Esophagus (tissue), 2 donors: ENCODE data around the gene MKLN1. TPM values are rescaled to one million over a fixed set of nuclear protein-coding genes. Genes with fewer than 3 reads are reported as not detected.

ENCODE experiments used
- H3K27ac ChIP-seq, 2 donors: one replicate each; pipeline ENCODE4 v1.5.1; 2013; ENCODE audit warnings: low read depth in 2 of 2, mild to moderate bottlenecking in 2 of 2, inconsistent platforms in 1 of 2, low read length in 1 of 2, moderate library complexity in 1 of 2
- H3K27me3 ChIP-seq, 2 donors: one replicate each; pipeline ENCODE4 v1.6.1; 2013; ENCODE audit warnings: low read length in 2 of 2, control low read depth in 1 of 2, mild to moderate bottlenecking in 1 of 2; ENCODE audit not compliant: insufficient read depth in 2 of 2, control insufficient read depth in 1 of 2
- H3K36me3 ChIP-seq, 2 donors: one replicate each; pipeline ENCODE4 v1.6.1; 2013; ENCODE audit warnings: low read length in 1 of 2; ENCODE audit not compliant: control insufficient read depth in 2 of 2, insufficient read depth in 2 of 2
- H3K4me1 ChIP-seq, 2 donors: one replicate each; pipeline ENCODE4 v1.6.1; 2013; ENCODE audit warnings: low read length in 1 of 2; ENCODE audit not compliant: control insufficient read depth in 2 of 2, insufficient read depth in 2 of 2
- H3K4me3 ChIP-seq, 2 donors: one replicate each; pipeline ENCODE4 v1.5.1; 2013; ENCODE audit warnings: low read length in 2 of 2, mild to moderate bottlenecking in 2 of 2, low read depth in 1 of 2, moderate library complexity in 1 of 2
- H3K9me3 ChIP-seq, 2 donors: one replicate each; pipeline ENCODE4 v1.6.1; 2013; ENCODE audit warnings: mild to moderate bottlenecking in 2 of 2, low read depth in 1 of 2, low read length in 1 of 2, moderate library complexity in 1 of 2; ENCODE audit not compliant: control insufficient read depth in 2 of 2, insufficient read depth in 1 of 2
- WGBS, 2 donors: extraction: QIAGEN DNeasy Blood & Tissue Kit; methylation state at CpG; one replicate each; pipeline ENCODE4 v1.1.7; 2013; 5-methylcytosine and 5-hydroxymethylcytosine counted together
- polyA plus RNA-seq, 2 donors: library from polyadenylated mRNA; stranded (reverse); fragments of 200-250 nt; gene quantifications; one replicate each; pipeline ENCODE4 v1.2.3, GENCODE V29; 2013
- donor health status: healthy with polysubstance abuse.
- donor health status: Bipolar disorder and iron deficiency.

The MKLN1 gene
- polyA plus RNA-seq, 2 donors: 8.4 to 9.3 TPM

DNA sequence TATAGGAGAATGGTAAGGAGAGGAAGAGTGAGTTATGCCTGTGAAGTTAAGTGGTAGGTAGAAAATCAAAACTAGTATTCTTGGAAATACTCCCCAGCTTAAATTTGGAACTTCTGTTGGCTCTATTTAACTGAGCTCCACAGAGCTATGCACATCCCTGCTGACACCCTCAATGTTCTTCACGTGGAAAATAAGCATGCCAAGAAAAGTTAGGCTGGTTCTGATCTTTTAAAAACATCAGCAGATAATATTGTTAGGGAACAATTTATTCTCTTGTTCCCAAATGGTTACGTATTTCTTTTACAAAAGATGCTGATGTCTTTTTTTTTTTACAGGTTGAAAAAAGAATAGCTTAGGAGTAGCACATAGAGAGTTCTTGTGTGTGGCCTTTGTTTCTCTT lies 111.3 kb downstream of the MKLN1 start:
- Histone ChIP-seq H3K36me3 (peaks cover 0 to 2% of the 10 kb centered on the region in 2 donors), H3K4me3 (no peak overlapping the region), H3K27me3 (no peaks in the 10 kb centered on the region), H3K4me1 (no peaks in the 10 kb centered on the region), H3K27ac (no peak overlapping the region), H3K9me3 (no peaks in the 10 kb centered on the region)
- WGBS, 2 donors: 86 to 87% methylated on average over 2 of the region's 2 CpGs

DNA sequence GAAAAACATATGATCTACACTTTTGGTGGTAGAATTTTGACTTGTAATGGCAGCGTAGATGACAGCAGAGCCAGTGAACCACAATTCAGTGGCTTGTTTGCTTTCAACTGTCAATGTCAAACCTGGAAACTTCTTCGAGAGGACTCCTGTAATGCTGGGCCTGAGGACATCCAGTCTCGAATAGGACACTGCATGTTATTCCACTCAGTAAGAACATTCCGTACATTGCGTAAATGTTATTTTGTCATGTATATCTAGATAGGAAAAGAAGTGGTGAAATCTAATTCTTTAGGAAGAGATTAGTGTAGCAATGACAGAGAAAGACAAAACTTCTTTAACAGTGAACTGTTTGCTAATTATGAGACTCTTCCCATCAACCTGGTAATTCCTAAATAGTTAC lies 115.8 kb downstream of the MKLN1 start:
- H3K36me3 ChIP-seq: no peaks in the 10 kb centered on the region
- H3K4me1 ChIP-seq: no peaks in the 10 kb centered on the region
- no peak overlapping the region for H3K27ac ChIP-seq
- no peak overlapping the region for H3K4me3 ChIP-seq
- H3K9me3 ChIP-seq: no peaks in the 10 kb centered on the region
- whole genome bisulfite sequencing, 2 donors: 96 to 97% methylated on average over 5 of the region's 5 CpGs
- no peaks in the 10 kb centered on the region for H3K27me3 ChIP-seq

DNA sequence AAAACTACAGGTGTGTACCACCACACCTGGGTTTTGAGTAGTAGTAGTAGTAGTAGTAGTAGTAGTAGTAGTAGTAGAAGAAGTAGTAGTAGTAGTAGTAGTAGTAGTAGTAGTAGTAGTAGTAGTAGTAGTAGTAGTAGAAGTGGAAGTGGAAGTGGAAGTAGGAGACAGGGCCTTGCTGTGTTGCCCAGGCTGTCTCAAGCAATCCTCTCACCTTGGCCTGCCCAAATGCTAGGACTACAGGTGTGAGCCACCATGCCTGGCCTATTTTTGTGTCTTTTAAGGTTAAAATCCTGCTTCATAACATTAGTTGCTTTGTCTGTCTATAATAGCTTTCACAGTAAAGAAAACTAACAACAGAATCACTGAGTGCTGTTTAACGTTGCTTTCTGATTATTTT lies 117.0 kb downstream of the MKLN1 start:
- no peaks in the 10 kb centered on the region for H3K4me1 ChIP-seq
- 91 to 94% methylated on average over 1 of the region's 1 CpG for WGBS, 2 donors
- no peaks in the 10 kb centered on the region for H3K9me3 ChIP-seq

DNA sequence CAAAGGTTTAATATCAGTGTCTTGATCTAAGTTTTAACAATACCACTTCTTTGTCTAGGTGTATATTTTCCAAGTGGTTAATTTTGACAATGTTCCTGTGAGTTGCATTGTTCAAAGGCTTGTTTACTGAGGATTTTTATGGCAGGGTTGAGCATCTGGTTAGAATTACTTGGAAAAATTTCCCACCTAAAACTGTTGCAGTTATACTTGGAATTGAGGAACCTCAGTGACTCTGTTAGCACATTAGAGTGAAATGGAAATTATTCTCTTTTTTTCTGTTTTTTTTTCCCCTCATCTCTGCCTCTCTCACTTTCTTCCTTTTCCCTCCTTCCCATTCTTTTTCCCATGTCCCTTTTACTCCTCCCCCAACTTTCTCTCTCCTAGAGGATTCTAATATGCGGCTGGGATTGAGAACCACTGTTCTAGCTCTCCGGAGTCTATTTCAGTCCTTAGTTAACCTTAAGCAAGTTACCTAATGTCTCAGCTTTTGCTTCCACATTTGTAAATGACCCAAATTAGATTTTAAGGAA lies 121.8 kb downstream of the MKLN1 start:
- no peaks in the 10 kb centered on the region for H3K36me3 ChIP-seq
- no peaks in the 10 kb centered on the region for H3K9me3 ChIP-seq
- H3K27me3 ChIP-seq: no peaks in the 10 kb centered on the region
- no peak overlapping the region for H3K4me3 ChIP-seq
- no peaks in the 10 kb centered on the region for H3K4me1 ChIP-seq
- WGBS, 2 donors: 96 to 98% methylated on average over 2 of the region's 2 CpGs
- H3K27ac ChIP-seq: no peak overlapping the region

More for the DNA sequence above, 117.0 kb downstream of the MKLN1 start:
- no peaks in the 10 kb centered on the region for H3K27me3 ChIP-seq
- H3K36me3 ChIP-seq: no peaks in the 10 kb centered on the region
- H3K4me3 ChIP-seq: no peak overlapping the region
- H3K27ac ChIP-seq: no peak overlapping the region

GRCh38 chr7:131454498-131454897 lies 126.8 kb downstream of the MKLN1 start:
- Histone ChIP-seq H3K36me3 (no peaks in the 10 kb centered on the region), H3K27ac (no peak overlapping the region), H3K27me3 (no peaks in the 10 kb centered on the region), H3K9me3 (no peaks in the 10 kb centered on the region), H3K4me3 (no peak overlapping the region), H3K4me1 (no peaks in the 10 kb centered on the region)
- 94 to 99% methylated on average over 1 of the region's 1 CpG for WGBS, 2 donors

- Histone ChIP-seq H3K36me3 (no peaks in the 10 kb centered on the region), H3K27ac (no peak overlapping the region), H3K4me1 (no peaks in the 10 kb centered on the region), H3K27me3 (no peaks in the 10 kb centered on the region), H3K9me3 (no peaks in the 10 kb centered on the region), H3K4me3 (no peak overlapping the region)
- 70 to 81% methylated on average over 2 of the region's 2 CpGs for WGBS, 2 donors
These were observed 127.3 kb downstream of the MKLN1 start for GRCh38 chr7:131455001-131455400.

DNA sequence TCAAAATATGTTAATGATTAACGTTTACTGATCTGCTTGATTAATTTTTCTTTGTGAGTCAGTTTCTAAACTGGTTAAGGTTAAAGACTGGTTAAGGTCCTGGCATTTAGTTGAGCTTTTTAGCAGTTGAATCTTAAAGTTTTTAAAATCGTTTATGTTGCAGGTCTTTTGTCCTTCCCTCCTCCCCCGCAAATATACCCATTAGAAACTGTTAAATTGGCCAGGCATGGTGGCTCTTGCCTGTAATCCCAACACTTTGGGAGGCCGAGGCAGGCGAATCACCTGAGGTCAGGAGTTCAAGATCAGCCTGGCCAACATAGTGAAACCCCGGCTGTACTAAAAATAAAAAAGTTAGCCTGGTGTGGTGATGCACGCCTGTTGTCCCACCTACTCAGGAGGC lies 127.9 kb downstream of the MKLN1 start:
- H3K9me3 ChIP-seq: no peaks in the 10 kb centered on the region
- no peak overlapping the region for H3K27ac ChIP-seq
- 83 to 88% methylated on average over 7 of the region's 7 CpGs for WGBS, 2 donors
- no peaks in the 10 kb centered on the region for H3K4me1 ChIP-seq
- H3K27me3 ChIP-seq: no peaks in the 10 kb centered on the region
- H3K36me3 ChIP-seq: no peaks in the 10 kb centered on the region
- H3K4me3 ChIP-seq: no peak overlapping the region

GRCh38 chr7:131456338-131456737 lies 128.7 kb downstream of the MKLN1 start:
- 94 to 97% methylated on average over 3 of the region's 3 CpGs for WGBS, 2 donors
- Histone ChIP-seq H3K36me3 (no peaks in the 10 kb centered on the region), H3K27me3 (no peaks in the 10 kb centered on the region), H3K4me1 (no peaks in the 10 kb centered on the region), H3K4me3 (no peak overlapping the region), H3K27ac (no peak overlapping the region), H3K9me3 (no peaks in the 10 kb centered on the region)

GRCh38 chr7:131459256-131459655 lies 131.6 kb downstream of the MKLN1 start:
- H3K4me1 ChIP-seq: no peaks in the 10 kb centered on the region
- H3K27me3 ChIP-seq: no peaks in the 10 kb centered on the region
- H3K27ac ChIP-seq: no peak overlapping the region
- no peaks in the 10 kb centered on the region for H3K9me3 ChIP-seq
- WGBS, 2 donors: 94 to 95% methylated on average over 1 of the region's 1 CpG
- H3K4me3 ChIP-seq: no peak overlapping the region
- H3K36me3 ChIP-seq: no peaks in the 10 kb centered on the region

GRCh38 chr7:131462059-131462458 lies 134.4 kb downstream of the MKLN1 start:
- whole genome bisulfite sequencing, 2 donors: 99 to 100% methylated on average over 3 of the region's 3 CpGs
- H3K36me3 ChIP-seq: no peaks in the 10 kb centered on the region

More at GRCh38 chr7:131462059-131462458, 134.4 kb downstream of the MKLN1 start:
- H3K9me3 ChIP-seq: no peaks in the 10 kb centered on the region
- H3K27me3 ChIP-seq: no peaks in the 10 kb centered on the region
- H3K4me3 ChIP-seq: no peak overlapping the region
- no peak overlapping the region for H3K27ac ChIP-seq
- no peaks in the 10 kb centered on the region for H3K4me1 ChIP-seq
